ENCODE measurements around the gene GIMAP8.

GIMAP8 gene

GRCh38 chr7:150458235-150458634 is 7.8 kb downstream of the GIMAP8 start:
- Mint-ChIP-seq H3K4me3 (no peak overlapping the region), H3K27me3 (ENCODE audit: low read depth) (no peaks in the 10 kb centered on the region), H3K27ac (peak overlapping the region; percentile 74), H3K36me3 (ENCODE audit: low read depth) (peaks cover 95% of the 10 kb centered on the region), H3K9me3 (peaks cover 72% of the 10 kb centered on the region), H3K4me1 (ENCODE audit: low read depth) (peaks cover 58% of the 10 kb centered on the region)

GRCh38 chr7:150458756-150459155 is 8.3 kb downstream of the GIMAP8 start:
- H3K36me3 Mint-ChIP-seq (ENCODE audit: low read depth) = peaks cover 95% of the 10 kb centered on the region
- peaks cover 58% of the 10 kb centered on the region for H3K4me1 Mint-ChIP-seq (ENCODE audit: low read depth)
- peaks cover 76% of the 10 kb centered on the region for H3K9me3 Mint-ChIP-seq
- no peaks in the 10 kb centered on the region for H3K27me3 Mint-ChIP-seq (ENCODE audit: low read depth)
- H3K27ac Mint-ChIP-seq = no peak overlapping the region
- H3K4me3 Mint-ChIP-seq = no peak overlapping the region

GRCh38 chr7:150461520-150461919 is 11.1 kb downstream of the GIMAP8 start:
- peak overlapping the region; percentile 16 for H3K4me3 Mint-ChIP-seq
- H3K4me1 Mint-ChIP-seq (ENCODE audit: low read depth) = peaks cover 62% of the 10 kb centered on the region
- H3K27me3 Mint-ChIP-seq (ENCODE audit: low read depth) = no peaks in the 10 kb centered on the region
- H3K36me3 Mint-ChIP-seq (ENCODE audit: low read depth) = peaks cover 85% of the 10 kb centered on the region
- peak overlapping the region; percentile 66 for H3K27ac Mint-ChIP-seq
- peaks cover 54% of the 10 kb centered on the region for H3K9me3 Mint-ChIP-seq

GRCh38 chr7:150462413-150462812 is 12.0 kb downstream of the GIMAP8 start:
- H3K4me3 Mint-ChIP-seq = no peak overlapping the region
- no peaks in the 10 kb centered on the region for H3K27me3 Mint-ChIP-seq (ENCODE audit: low read depth)
- no peak overlapping the region for H3K27ac Mint-ChIP-seq
- H3K9me3 Mint-ChIP-seq = peaks cover 47% of the 10 kb centered on the region
- peaks cover 61% of the 10 kb centered on the region for H3K4me1 Mint-ChIP-seq (ENCODE audit: low read depth)
- peaks cover 84% of the 10 kb centered on the region for H3K36me3 Mint-ChIP-seq (ENCODE audit: low read depth)

GRCh38 chr7:150463461-150463860 is 13.0 kb downstream of the GIMAP8 start:
- no peaks in the 10 kb centered on the region for H3K27me3 Mint-ChIP-seq (ENCODE audit: low read depth)
- peak overlapping the region; percentile 26 for H3K27ac Mint-ChIP-seq
- peaks cover 42% of the 10 kb centered on the region for H3K9me3 Mint-ChIP-seq
- H3K4me1 Mint-ChIP-seq (ENCODE audit: low read depth) = peaks cover 65% of the 10 kb centered on the region
- H3K4me3 Mint-ChIP-seq = peak overlapping the region; percentile 43
- H3K36me3 Mint-ChIP-seq (ENCODE audit: low read depth) = peaks cover 86% of the 10 kb centered on the region

GRCh38 chr7:150464962-150465361 is 14.5 kb downstream of the GIMAP8 start:
- H3K27ac Mint-ChIP-seq = peak overlapping the region; percentile 47
- peak overlapping the region; percentile 18 for H3K4me3 Mint-ChIP-seq
- H3K4me1 Mint-ChIP-seq (ENCODE audit: low read depth) = peaks cover 75% of the 10 kb centered on the region
- H3K27me3 Mint-ChIP-seq (ENCODE audit: low read depth) = no peaks in the 10 kb centered on the region
- H3K9me3 Mint-ChIP-seq = peaks cover 34% of the 10 kb centered on the region
- H3K36me3 Mint-ChIP-seq (ENCODE audit: low read depth) = peaks cover 85% of the 10 kb centered on the region

GRCh38 chr7:150465414-150465813 is 15.0 kb downstream of the GIMAP8 start:
- H3K9me3 Mint-ChIP-seq = peaks cover 30% of the 10 kb centered on the region
- no peaks in the 10 kb centered on the region for H3K27me3 Mint-ChIP-seq (ENCODE audit: low read depth)
- peaks cover 74% of the 10 kb centered on the region for H3K4me1 Mint-ChIP-seq (ENCODE audit: low read depth)
- H3K4me3 Mint-ChIP-seq = peak overlapping the region; percentile 18
- H3K36me3 Mint-ChIP-seq (ENCODE audit: low read depth) = peaks cover 84% of the 10 kb centered on the region
- H3K27ac Mint-ChIP-seq = no peak overlapping the region

- Mint-ChIP-seq H3K27me3 (ENCODE audit: low read depth) (no peaks in the 10 kb centered on the region), H3K4me3 (no peak overlapping the region), H3K27ac (no peak overlapping the region), H3K36me3 (ENCODE audit: low read depth) (peaks cover 80% of the 10 kb centered on the region), H3K4me1 (ENCODE audit: low read depth) (peaks cover 74% of the 10 kb centered on the region), H3K9me3 (peaks cover 20% of the 10 kb centered on the region)
These were observed 16.0 kb downstream of the GIMAP8 start for GRCh38 chr7:150466477-150466876.

- Mint-ChIP-seq H3K4me3 (peak overlapping the region; percentile 27), H3K9me3 (peaks cover 4% of the 10 kb centered on the region), H3K27me3 (ENCODE audit: low read depth) (no peaks in the 10 kb centered on the region), H3K4me1 (ENCODE audit: low read depth) (peaks cover 70% of the 10 kb centered on the region), H3K36me3 (ENCODE audit: low read depth) (peaks cover 79% of the 10 kb centered on the region), H3K27ac (peak overlapping the region; percentile 22)
These were observed 17.8 kb downstream of the GIMAP8 start for GRCh38 chr7:150468241-150468640.

- H3K27me3 Mint-ChIP-seq (ENCODE audit: low read depth) = no peaks in the 10 kb centered on the region
- peaks cover 3% of the 10 kb centered on the region for H3K9me3 Mint-ChIP-seq
- H3K27ac Mint-ChIP-seq = peak overlapping the region; percentile 34
- H3K4me3 Mint-ChIP-seq = no peak overlapping the region
- H3K4me1 Mint-ChIP-seq (ENCODE audit: low read depth) = peaks cover 63% of the 10 kb centered on the region
- peaks cover 86% of the 10 kb centered on the region for H3K36me3 Mint-ChIP-seq (ENCODE audit: low read depth)
These were observed 21.5 kb downstream of the GIMAP8 start for GRCh38 chr7:150471886-150472285.

- Mint-ChIP-seq H3K27ac (peak overlapping the region; percentile 2), H3K4me3 (no peak overlapping the region), H3K36me3 (ENCODE audit: low read depth) (peaks cover 88% of the 10 kb centered on the region), H3K9me3 (peaks cover 3% of the 10 kb centered on the region), H3K4me1 (ENCODE audit: low read depth) (peaks cover 62% of the 10 kb centered on the region), H3K27me3 (ENCODE audit: low read depth) (no peaks in the 10 kb centered on the region)
These were observed 23.5 kb downstream of the GIMAP8 start for GRCh38 chr7:150473902-150474301.

GRCh38 chr7:150476285-150476684 is 25.9 kb downstream of the GIMAP8 start:
- peak overlapping the region; percentile 62 for H3K27ac Mint-ChIP-seq
- H3K4me1 Mint-ChIP-seq (ENCODE audit: low read depth) = peaks cover 63% of the 10 kb centered on the region
- peaks cover 80% of the 10 kb centered on the region for H3K36me3 Mint-ChIP-seq (ENCODE audit: low read depth)
- H3K4me3 Mint-ChIP-seq = peak overlapping the region; percentile 18
- peaks cover 3% of the 10 kb centered on the region for H3K9me3 Mint-ChIP-seq
- H3K27me3 Mint-ChIP-seq (ENCODE audit: low read depth) = no peaks in the 10 kb centered on the region

- Mint-ChIP-seq H3K4me1 (ENCODE audit: low read depth) (peaks cover 67% of the 10 kb centered on the region), H3K9me3 (peaks cover 3% of the 10 kb centered on the region), H3K27me3 (ENCODE audit: low read depth) (no peaks in the 10 kb centered on the region), H3K36me3 (ENCODE audit: low read depth) (peaks cover 79% of the 10 kb centered on the region), H3K27ac (peak overlapping the region; percentile 62), H3K4me3 (no peak overlapping the region)
These were observed 26.6 kb downstream of the GIMAP8 start for GRCh38 chr7:150476819-150477631.

- H3K4me3 Mint-ChIP-seq = peak overlapping the region; percentile 61
- peak overlapping the region; percentile 88 for H3K27ac Mint-ChIP-seq
- no peaks in the 10 kb centered on the region for H3K27me3 Mint-ChIP-seq (ENCODE audit: low read depth)
- peaks cover 75% of the 10 kb centered on the region for H3K4me1 Mint-ChIP-seq (ENCODE audit: low read depth)
- H3K9me3 Mint-ChIP-seq = peaks cover 3% of the 10 kb centered on the region
- H3K36me3 Mint-ChIP-seq (ENCODE audit: low read depth) = peaks cover 63% of the 10 kb centered on the region
These were observed 28.7 kb downstream of the GIMAP8 start for GRCh38 chr7:150479023-150479716.
